MCF 10A (cell line): ENCODE data around the gene SIRT7. TPM values are rescaled to one million over a fixed set of nuclear protein-coding genes. Genes with fewer than 3 reads are reported as not detected.

Source experiments
- BruUV-seq: library from RNA; stranded (reverse); fragments of 400-500 nt; replicated peaks from 2 replicates; lab custom pipeline; 2021; lab: Mats Ljungman, UMichigan
- CTCF ChIA-PET: fragments of 300-600 bp; sonication (Branson Sonifier 250); formaldehyde crosslinking; extraction: SDS; loops from one replicate; lab custom pipeline; 2021; ENCODE audit warnings: antibody characterized with exemption, inconsistent platforms; lab: Yijun Ruan, JAX
- POLR2A ChIA-PET: fragments of 300-600, 350-650 bp; sonication (Branson Sonifier 250); formaldehyde crosslinking; extraction: SDS; loops from one replicate; lab custom pipeline; 2020; ENCODE audit warnings: antibody characterized with exemption, inconsistent platforms; lab: Yijun Ruan, JAX
- DNase-seq: peaks from one replicate; pipeline ENCODE4 v3.0.0-alpha.2; 2018; ENCODE audit not compliant: unreplicated experiment
- H3K27ac Mint-ChIP-seq: one replicate; pipeline ENCODE4 v1.8.0; 2022; ENCODE audit warnings: mild to moderate bottlenecking, low read depth, mixed read lengths; ENCODE audit not compliant: unreplicated experiment
- H3K27me3 Mint-ChIP-seq: one replicate; pipeline ENCODE4 v1.8.0; 2022; ENCODE audit warnings: mixed read lengths; ENCODE audit not compliant: insufficient read depth, unreplicated experiment
- H3K36me3 Mint-ChIP-seq: one replicate; pipeline ENCODE4 v1.8.0; 2022; ENCODE audit warnings: mild to moderate bottlenecking, moderate library complexity, mixed read lengths; ENCODE audit not compliant: insufficient read depth, unreplicated experiment
- H3K4me1 Mint-ChIP-seq: one replicate; pipeline ENCODE4 v1.8.0; 2022; ENCODE audit warnings: mixed read lengths; ENCODE audit not compliant: insufficient read depth, unreplicated experiment
- H3K4me3 Mint-ChIP-seq: one replicate; pipeline ENCODE4 v1.8.0; 2022; ENCODE audit warnings: mild to moderate bottlenecking, moderate library complexity, mixed read lengths; ENCODE audit not compliant: unreplicated experiment
- H3K9me3 Mint-ChIP-seq: one replicate; pipeline ENCODE4 v1.8.0; 2022; ENCODE audit warnings: mixed read lengths; ENCODE audit not compliant: unreplicated experiment
- intact Hi-C: fragments of 100-400 bp; cut with micrococcal nuclease; formaldehyde crosslinking; loops from 2 replicates; pipeline ENCODE4 v1.14.1; 2022
- total RNA-seq: library from RNA; stranded (reverse); gene quantifications from 2 replicates; pipeline ENCODE4 v1.2.3, GENCODE V29; 2022
- TF ChIP-seq, protein P1 (sequence below): fragments of 200-600 bp; IDR thresholded peaks from one replicate; pipeline ENCODE4 v1.8.0; 2022; ENCODE audit warnings: antibody characterized with exemption, mild to moderate bottlenecking; ENCODE audit not compliant: unreplicated experiment

SIRT7 gene
- total RNA-seq, 1 experiment from 2014 or later, result 36.6 TPM

DNA sequence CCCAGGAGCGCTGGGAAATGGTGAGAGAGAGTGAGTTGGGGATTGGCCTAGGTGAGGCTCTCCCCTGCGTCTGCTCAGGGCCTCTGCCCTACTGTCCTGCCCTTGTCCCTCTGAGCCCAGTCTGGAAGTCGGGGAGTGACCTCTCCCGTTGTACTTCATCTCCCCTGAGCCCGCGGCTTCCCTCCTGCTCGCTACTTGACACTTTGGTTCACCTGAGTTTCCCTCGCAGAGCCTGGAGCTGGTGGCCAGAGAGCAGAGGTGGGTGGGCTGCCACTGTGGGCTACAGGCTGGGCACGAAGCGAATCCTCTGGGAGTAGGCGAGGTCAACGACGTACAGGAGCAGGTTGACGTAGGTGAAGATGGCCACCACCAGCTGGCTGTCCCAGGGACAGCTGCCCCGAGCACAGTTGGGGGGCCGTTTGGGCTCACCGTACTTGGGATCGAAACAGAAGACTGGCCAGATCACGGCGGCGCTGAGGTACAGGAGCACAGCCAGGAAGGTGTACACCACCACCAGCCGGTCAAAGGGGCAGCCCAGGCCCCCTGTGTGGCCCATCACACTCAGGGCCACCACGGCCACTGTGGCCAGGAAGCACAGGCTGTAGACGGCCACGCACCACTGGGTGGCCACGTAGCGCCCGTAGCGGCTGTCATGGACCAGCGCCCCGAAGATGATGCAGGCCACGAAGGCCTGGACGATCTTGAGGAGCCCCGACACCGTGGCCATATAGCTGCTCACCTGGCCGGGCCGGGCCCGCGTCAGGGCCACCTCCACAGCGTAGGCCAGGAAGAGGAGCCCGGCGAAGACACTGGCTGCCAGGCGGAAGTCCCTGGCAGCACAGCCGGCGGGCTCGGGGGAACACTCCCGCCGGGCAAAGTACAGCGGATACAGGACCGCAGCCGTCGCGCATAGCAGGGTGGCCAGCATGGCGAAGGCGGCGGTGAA, 22.8 kb upstream of the SIRT7 start:
- ChIA-PET POLR2A (interaction anchor here (0.7 kb wide), 1 partner anchor 218 kb away, joined by 3 read pairs; no protein-coding TSS in a partner anchor), CTCF (no interaction called here)
- DNase-seq, result no peak
- Mint-ChIP-seq H3K27me3 (no peaks in the 10 kb centered on the region), H3K9me3 (no peaks in the 10 kb centered on the region), H3K4me1 (peaks cover 4% of the 10 kb centered on the region), H3K27ac (no peak overlapping the region), H3K4me3 (no peak overlapping the region), H3K36me3 (no peaks in the 10 kb centered on the region)
- intact Hi-C loops, result no loop called here
- no TSS peak for BruUV-seq
- TF ChIP-seq, protein P1, sequence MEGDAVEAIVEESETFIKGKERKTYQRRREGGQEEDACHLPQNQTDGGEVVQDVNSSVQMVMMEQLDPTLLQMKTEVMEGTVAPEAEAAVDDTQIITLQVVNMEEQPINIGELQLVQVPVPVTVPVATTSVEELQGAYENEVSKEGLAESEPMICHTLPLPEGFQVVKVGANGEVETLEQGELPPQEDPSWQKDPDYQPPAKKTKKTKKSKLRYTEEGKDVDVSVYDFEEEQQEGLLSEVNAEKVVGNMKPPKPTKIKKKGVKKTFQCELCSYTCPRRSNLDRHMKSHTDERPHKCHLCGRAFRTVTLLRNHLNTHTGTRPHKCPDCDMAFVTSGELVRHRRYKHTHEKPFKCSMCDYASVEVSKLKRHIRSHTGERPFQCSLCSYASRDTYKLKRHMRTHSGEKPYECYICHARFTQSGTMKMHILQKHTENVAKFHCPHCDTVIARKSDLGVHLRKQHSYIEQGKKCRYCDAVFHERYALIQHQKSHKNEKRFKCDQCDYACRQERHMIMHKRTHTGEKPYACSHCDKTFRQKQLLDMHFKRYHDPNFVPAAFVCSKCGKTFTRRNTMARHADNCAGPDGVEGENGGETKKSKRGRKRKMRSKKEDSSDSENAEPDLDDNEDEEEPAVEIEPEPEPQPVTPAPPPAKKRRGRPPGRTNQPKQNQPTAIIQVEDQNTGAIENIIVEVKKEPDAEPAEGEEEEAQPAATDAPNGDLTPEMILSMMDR, result no peak

DNA sequence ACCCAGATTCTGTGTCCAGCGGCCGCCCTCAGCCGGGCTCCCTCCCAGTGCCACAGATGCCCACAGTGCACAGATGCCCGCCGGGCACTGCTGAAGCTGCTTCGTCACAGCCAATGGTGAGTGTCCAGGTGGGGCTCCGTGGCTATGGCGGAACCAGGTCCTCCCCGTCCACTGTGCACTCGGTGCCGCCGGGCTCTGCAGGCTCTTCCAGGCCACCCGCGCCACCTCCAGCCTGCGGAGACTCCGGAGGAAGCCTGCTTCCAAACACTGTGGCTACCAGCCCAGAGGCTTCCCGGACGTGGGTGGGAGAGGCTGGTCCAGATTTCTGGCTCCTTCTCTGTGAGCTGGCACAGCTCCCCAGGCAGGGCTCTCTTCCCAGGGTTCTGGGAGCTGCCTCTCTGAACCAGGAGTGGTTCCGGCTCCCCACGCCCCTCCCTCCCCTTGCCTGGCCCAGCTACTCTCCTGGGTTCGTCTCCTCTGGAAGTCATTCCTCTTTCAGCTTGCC, 22.0 kb upstream of the SIRT7 start:
- POLR2A ChIA-PET, result interaction anchor here (0.7 kb wide), 1 partner anchor 8 kb away, joined by 3 read pairs; no protein-coding TSS in a partner anchor
- no peaks in the 10 kb centered on the region for H3K27me3 Mint-ChIP-seq
- no peak overlapping the region for H3K4me3 Mint-ChIP-seq
- BruUV-seq, result no TSS peak
- CTCF ChIA-PET, result interaction anchor here (0.5 kb wide), 1 partner anchor 19 kb away, joined by 4 read pairs; no protein-coding TSS in a partner anchor
- TF ChIP-seq, protein P1, result no peak
- intact Hi-C loops, result no loop called here
- no peak for DNase-seq
- H3K4me1 Mint-ChIP-seq, result peaks cover 7% of the 10 kb centered on the region
- H3K9me3 Mint-ChIP-seq, result no peaks in the 10 kb centered on the region
- H3K27ac Mint-ChIP-seq, result no peak overlapping the region
- H3K36me3 Mint-ChIP-seq, result no peaks in the 10 kb centered on the region

DNA sequence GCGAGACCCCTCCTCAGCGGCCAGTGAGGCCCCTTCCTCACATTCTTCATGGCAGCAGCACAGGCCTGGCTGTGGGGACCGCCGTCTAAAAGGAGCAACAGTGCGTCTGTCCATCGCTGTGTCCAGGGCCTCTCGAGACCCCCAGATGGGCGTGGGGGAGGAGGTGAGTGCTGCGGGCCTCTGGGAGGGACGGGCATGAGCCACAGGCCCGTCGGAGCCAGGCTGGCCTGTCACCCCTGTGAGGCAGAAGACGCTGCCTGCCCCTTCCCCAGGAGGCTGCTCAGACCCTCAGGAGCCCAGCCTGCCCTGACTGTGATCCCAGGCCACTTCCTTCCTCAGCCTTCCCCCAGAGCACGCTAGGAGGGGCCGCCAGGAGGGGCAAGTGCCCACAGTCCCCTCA, 21.2 kb upstream of the SIRT7 start:
- H3K9me3 Mint-ChIP-seq, result no peaks in the 10 kb centered on the region
- intact Hi-C loops, result no loop called here
- TF ChIP-seq, protein P1, result no peak
- no peak overlapping the region for H3K4me3 Mint-ChIP-seq
- H3K4me1 Mint-ChIP-seq, result peaks cover 7% of the 10 kb centered on the region
- POLR2A ChIA-PET, result interaction anchor here (0.7 kb wide), 1 partner anchor 9 kb away, joined by 3 read pairs; no protein-coding TSS in a partner anchor
- no peak for DNase-seq
- CTCF ChIA-PET, result no interaction called here
- no peak overlapping the region for H3K27ac Mint-ChIP-seq
- H3K27me3 Mint-ChIP-seq, result no peaks in the 10 kb centered on the region
- BruUV-seq, result no TSS peak
- peaks cover 1% of the 10 kb centered on the region for H3K36me3 Mint-ChIP-seq

DNA sequence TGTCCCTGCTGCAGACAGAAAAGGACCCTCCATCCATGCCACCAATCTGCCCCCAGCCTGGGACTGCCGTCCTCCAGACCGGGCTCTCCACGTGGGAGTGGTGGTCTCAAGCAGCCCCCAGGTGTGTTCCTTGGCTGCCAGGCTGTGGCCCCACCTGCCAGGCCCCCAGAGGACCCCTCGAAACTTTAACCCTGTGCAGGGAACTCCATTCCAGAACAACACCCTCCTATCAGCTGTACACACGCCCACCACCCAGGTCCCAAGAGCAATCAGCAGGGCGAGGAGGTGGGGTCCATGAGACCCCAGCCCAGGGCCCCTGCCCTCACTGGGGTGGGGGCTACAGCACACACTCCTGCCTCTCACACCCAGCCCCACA, 17.7 kb upstream of the SIRT7 start:
- TF ChIP-seq, protein P1, result no peak
- peaks cover 11% of the 10 kb centered on the region for H3K4me1 Mint-ChIP-seq
- H3K4me3 Mint-ChIP-seq, result peak overlapping the region; percentile 75
- BruUV-seq, result no TSS peak
- no peak overlapping the region for H3K27ac Mint-ChIP-seq
- peaks cover 7% of the 10 kb centered on the region for H3K36me3 Mint-ChIP-seq
- no peaks in the 10 kb centered on the region for H3K9me3 Mint-ChIP-seq
- DNase-seq, result no peak
- intact Hi-C loops, result no loop called here
- H3K27me3 Mint-ChIP-seq, result no peaks in the 10 kb centered on the region
- POLR2A ChIA-PET, result interaction anchor here (0.6 kb wide), 3 partner anchors 43 to 212 kb away, joined by 3 read pairs; no protein-coding TSS in a partner anchor
- CTCF ChIA-PET, result interaction anchor here (0.8 to 1.0 kb wide), 2 partner anchors 19 to 24 kb away, joined by 4 to 5 read pairs; no protein-coding TSS in a partner anchor
